HG02588 (cell line): ENCODE data around the gene CFAP45.

ENCODE experiments used
- ATAC-seq: cut with Tn5 transposase; IDR thresholded peaks from one replicate; pipeline ENCODE4 v1.9.1; 2021; ENCODE audit warnings: mild to moderate bottlenecking, moderate library complexity; ENCODE audit not compliant: unreplicated experiment

Gene CFAP45, protein sequence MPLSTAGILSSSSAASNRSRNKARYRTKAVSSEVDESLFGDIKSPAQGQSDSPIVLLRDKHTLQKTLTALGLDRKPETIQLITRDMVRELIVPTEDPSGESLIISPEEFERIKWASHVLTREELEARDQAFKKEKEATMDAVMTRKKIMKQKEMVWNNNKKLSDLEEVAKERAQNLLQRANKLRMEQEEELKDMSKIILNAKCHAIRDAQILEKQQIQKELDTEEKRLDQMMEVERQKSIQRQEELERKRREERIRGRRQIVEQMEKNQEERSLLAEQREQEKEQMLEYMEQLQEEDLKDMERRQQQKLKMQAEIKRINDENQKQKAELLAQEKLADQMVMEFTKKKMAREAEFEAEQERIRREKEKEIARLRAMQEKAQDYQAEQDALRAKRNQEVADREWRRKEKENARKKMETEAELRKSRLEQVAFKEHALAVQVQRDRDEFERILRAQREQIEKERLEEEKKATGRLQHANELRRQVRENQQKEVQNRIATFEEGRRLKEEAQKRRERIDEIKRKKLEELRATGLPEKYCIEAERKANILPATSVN

GRCh38 chr1:159900086-159900680, at the start of gene CFAP45:
Gene CFAP45, minus strand, starts transcription at chr1:159900165. Its CDS starts 67 bp downstream, at chr1:159900098.
- no peak for ATAC-seq

DNA sequence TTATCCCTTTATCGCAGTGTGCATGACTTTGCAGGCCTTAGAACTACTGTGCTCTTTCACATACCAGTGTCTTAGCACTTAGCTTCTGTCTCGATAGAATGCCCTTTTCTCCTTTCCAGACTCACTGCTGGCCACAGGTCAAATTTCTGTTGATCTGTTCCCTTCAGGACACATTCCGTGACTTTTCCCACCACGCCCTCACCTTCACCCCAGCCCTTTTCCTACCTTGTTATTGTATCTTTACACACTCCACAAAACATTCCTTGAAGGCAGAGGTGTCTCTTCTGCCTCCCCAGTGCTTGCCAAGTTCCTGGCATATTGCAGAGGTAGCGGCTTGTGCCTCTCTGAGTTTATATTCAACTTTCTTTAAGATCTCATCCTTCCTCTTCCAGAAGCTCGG, 49.2 kb upstream of the CFAP45 start:
- no peak for ATAC-seq

DNA sequence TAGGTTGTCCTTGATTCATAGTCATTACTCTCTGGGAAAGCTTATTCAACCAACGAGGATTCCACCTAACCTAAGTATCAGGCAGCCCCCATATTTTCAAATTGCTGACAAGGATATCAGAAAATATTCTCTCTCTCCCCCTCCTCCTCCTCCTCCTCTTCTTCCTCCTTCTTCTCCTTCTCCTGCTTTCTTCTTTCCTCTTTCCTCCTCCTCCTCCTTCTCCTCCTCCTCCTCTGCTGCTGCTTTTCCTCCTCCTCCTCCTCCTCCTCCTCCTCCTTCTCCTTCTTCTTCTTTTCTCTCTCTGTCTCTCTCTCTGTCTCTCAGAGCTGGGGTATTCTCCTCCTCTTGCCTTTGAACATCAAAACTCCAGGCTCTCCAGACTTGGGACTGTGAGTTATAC, 48.0 kb upstream of the CFAP45 start:
- ATAC-seq: no peak

GRCh38 chr1:159946242-159947187, 46.5 kb upstream of the CFAP45 start:
- ATAC-seq: no peak

GRCh38 chr1:159945483-159946241, 45.7 kb upstream of the CFAP45 start, which contains the start of gene IGSF9:
Gene IGSF9, minus strand, starts transcription at chr1:159945613. Its CDS starts 2,159 bp downstream, at chr1:159943454.
- no peak for ATAC-seq

DNA sequence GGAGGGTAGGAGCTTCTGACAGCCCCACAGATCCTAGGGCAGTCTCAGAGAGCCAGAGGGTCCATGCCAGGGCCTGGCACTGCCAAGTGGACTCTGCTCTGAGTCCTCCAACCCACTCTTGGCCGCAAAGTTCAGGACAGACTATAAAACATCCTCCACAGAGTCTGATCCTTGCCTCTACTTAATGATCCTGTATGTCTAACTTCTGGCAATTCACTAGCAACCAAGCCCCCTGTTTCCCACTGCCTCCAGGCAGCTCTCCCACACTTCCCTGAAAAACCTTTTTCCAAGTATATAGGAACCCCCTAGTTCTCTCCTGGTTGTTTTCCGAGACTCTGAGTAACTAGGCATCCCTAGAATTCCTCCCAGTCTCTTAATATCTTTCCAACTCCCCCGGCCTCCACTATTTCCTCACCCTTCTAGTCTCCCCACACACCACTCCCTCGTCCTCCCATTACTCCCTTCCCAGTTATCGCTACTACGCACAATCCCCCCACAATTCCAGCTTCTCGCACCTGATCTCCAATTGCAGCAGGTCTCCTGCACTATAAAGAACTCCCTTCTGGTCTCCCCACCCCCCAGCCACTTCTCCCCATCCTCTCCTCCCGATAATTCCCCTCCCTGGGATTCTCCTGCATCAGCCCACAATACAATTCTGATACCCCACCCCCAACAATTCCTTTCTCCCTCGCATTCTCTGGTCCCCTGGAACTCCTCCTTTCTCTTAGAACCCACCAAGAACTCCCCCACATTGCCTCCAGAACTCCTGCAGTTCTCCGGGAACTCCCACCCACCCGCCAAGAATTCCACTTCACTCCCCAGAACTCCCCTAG, 44.9 kb upstream of the CFAP45 start:
- ATAC-seq: no peak

DNA sequence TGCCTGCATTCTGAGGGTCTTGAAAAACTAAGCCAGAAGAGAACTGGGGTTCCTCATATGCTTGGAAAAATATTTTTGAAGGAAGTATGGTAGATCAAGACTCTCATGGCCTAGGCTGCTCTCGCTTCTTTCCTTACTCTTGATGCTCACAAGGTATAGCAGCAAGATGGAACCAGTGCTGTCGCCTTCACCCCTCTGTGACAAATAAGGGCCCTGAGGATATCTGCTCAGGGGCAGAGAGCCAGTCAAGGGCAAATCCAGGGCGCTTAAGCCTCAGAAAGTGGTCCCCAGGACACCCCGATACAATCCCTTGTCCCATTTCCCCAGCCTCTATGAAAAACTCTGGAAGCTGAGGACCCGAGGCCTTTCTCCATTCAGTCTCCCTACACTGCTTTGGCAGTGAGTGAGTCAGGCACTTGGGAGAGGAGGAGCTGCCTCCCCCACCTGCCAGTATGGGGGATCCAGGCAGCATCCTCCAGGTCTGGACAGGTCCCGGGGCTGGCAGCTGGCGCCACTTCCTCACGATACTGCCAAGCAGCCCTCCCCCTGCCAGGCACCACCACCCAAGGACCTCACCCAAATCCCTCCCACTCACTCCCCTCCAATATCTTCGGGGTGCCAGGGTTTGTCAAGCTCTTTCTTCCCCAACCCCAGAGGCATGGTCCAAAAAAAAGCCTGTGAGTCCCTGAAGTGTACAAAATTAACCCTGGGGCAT, 44.1 kb upstream of the CFAP45 start:
- ATAC-seq: no peak

DNA sequence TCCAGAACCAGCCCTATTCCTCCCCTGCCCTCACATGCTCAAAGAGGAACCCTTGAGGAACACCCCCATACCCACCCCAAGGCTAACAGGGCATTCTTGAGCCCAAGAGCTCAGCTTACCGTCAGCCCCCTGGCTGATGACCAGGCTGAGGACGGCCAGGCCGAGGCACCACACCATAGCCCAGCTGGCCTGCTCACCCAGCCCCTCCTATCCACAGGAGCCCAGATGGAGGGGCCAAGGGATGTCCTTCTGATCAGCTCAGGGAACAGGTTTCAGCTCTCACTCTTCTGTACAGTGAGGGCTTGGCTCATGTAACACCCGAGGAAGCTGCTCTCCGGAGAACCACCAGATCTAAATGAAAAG, 43.3 kb upstream of the CFAP45 start:
- no peak for ATAC-seq

DNA sequence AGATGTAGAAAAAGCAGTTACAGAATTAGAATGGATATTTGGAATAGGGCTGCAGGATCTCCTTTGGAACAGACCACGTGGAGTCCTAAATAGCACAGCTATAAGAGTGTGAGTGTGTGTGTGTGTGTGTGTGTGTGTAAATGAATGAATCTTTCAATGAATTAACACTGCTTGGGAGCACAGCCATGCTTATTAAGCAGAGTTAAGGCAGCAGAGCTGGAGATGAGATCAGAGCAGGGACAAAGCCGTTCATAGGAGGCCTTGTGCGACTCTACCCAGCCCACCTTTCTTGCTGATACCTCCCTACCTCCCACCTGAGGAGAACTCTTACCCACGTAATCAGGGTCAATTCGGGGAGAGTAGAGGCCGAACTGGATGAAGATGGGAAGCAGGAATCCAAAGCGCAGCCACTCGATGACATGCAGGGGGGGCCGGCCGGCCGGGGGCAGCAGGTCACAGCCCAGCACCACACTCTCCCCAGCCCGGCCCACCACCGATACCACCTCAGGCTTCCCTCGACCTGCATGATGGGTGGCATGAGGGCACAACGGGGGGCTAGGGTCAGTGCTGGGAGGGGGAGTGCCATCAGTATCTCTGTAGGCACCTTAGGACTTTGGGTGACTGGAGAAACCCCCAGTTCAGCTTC, 42.8 kb upstream of the CFAP45 start:
- ATAC-seq: no peak

DNA sequence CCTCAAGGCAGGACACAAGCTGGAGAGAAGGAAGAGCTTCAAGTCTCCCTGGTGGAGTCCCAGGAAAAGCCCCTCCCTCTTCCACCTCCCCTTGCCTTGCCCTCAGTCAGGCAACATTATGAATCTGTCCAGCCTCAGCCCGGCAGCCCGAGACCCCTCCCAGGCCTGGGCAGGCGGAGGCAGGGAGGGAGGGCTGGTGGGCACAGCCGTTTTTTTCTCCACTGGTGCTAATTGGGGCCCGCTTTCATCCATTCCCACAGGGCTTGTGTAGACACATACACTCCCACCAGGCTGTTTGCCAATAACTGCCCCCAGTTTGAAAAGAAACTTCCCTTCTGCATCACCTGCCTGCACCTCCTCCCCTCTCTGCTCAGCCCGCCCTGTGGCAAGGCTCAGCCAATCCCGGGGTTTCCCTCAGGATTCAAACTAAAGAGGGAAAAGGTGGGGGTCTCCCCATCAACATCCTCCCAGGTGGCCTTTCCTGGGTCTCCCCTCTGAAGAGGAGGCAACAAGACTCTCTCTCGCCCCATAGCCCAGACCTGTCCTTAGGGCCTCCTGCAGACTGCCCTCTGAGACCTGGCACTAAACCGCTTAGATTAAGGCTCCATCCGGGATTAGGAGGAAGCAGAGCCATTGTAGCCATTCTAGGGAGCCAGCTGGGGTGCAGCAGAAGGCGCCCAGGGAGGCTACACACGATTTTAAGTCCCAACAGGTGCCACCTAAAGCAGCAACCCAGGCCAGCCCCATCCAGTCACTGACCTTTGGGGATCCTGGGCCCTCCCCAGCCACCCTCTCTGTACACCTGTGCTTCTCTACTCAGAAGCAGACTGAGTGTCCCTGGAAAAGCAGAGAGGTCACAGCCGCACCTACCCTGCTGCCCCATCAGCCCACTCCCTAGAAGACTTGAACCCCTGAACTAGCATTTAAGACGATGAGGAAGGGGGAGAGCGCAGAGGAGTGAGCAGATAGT, 41.9 kb upstream of the CFAP45 start:
- ATAC-seq: no peak

- no peak for ATAC-seq
These were observed 41.2 kb upstream of the CFAP45 start for GRCh38 chr1:159941141-159941540.

GRCh38 chr1:159940006-159940620, 40.1 kb upstream of the CFAP45 start:
- no peak for ATAC-seq

- ATAC-seq: no peak
These were observed 39.7 kb upstream of the CFAP45 start for GRCh38 chr1:159939678-159940002.

- no peak for ATAC-seq
These were observed 39.1 kb upstream of the CFAP45 start for GRCh38 chr1:159938905-159939677.

DNA sequence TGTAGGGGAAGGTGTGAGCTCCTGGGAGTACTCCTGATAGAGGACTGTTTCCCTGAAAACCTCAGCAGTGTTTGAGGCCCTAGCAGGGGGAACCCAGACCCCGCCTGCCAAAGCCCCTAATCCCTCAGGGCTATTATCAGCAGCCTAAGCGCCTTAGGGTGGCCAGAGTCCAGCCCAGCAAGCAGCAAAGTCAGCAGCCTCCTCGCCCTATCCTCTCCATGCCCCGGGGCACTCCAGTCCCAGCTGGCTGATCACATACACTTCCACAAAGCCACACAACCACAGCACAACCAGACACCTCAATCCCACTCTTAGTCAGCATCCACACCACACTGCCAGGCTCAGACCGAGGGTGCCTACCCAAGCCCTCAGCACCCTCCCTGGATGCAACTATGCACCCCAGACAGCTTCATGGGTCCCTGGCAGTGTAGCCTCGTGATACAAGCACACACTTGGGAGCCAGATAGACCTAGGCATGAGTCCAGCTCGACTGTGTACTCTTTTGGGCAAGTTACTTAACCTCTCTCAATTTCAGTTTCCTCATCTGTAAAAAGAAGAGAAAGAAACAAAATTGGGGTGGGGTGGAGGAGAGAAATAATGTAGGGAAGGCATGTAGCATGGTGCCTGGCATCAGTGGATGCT, 38.4 kb upstream of the CFAP45 start:
- no peak for ATAC-seq
